Upper lobe of left lung (tissue), 6 donors: Measurements from ENCODE around the gene PPP1R12B. TPM values are rescaled to one million over a fixed set of nuclear protein-coding genes. Genes with fewer than 3 reads are reported as not detected.
"Not testable (repeated sequence)": the region's sequence is repeated elsewhere in the genome, so short reads cannot be mapped to it uniquely, and the experiment has no call there.

Experiments used
- ATAC-seq, 2 donors: fragments of 200-7000 bp; cut with Tn5 transposase; one replicate each; pipeline ENCODE4 v1.9.1; 2022; ENCODE audit warnings: mild to moderate bottlenecking in 2 of 2, moderate library complexity in 2 of 2; ENCODE audit not compliant: low FRiP score in 2 of 2
- DNase-seq, 2 donors: peaks; one replicate each; pipeline ENCODE4 v3.0.0-alpha.2; 2019 to 2020
- H3K27ac ChIP-seq, 4 donors: fragments of 200-600 bp; sonication (generic); one replicate each; pipeline ENCODE4 v1.5.1; 2016 to 2019
- H3K27me3 ChIP-seq, 4 donors: fragments of 200-600 bp; sonication (generic); one replicate each; pipeline ENCODE4 v1.5.1; 2017 to 2019
- H3K36me3 ChIP-seq, 4 donors: fragments of 200-600 bp; sonication (generic); one replicate each; pipeline ENCODE4 v1.5.1; 2016 to 2019
- H3K4me1 ChIP-seq, 4 donors: fragments of 200-600 bp; sonication (generic); one replicate each; pipeline ENCODE4 v1.5.1; 2018 to 2019
- H3K4me3 ChIP-seq, 4 donors: fragments of 200-600 bp; sonication (generic); one replicate each; pipeline ENCODE4 v1.5.1; 2017 to 2019; ENCODE audit warnings: mild to moderate bottlenecking in 2 of 4, moderate library complexity in 1 of 4
- H3K9me3 ChIP-seq, 4 donors: fragments of 200-600 bp; sonication (generic); one replicate each; pipeline ENCODE4 v1.5.1; 2018 to 2019
- CTCF ChIP-seq, 6 experiments: fragments of 450-650 bp in 4 of 6; fragments of 200-600 bp in 2 of 6; sonication (generic) in 2 of 6; IDR thresholded peaks; one replicate each; pipeline ENCODE4 v1.5.1; 2016 to 2019; ENCODE audit warnings: antibody characterized with exemption in 6 of 6
- EP300 ChIP-seq, 4 donors: sonication (generic); formaldehyde crosslinking; IDR thresholded peaks; one replicate each; pipeline ENCODE4 v1.5.1; 2017; ENCODE audit warnings: antibody characterized with exemption in 4 of 4, control low read depth in 2 of 4
- POLR2A ChIP-seq, 4 donors: fragments of 450-650 bp; IDR thresholded peaks; one replicate each; pipeline ENCODE4 v1.5.1; 2016 to 2017; ENCODE audit warnings: antibody characterized with exemption in 4 of 4, mild to moderate bottlenecking in 2 of 4
- POLR2AphosphoS5 ChIP-seq, 2 donors: sonication (generic); formaldehyde crosslinking; IDR thresholded peaks; one replicate each; pipeline ENCODE4 v1.5.1; 2017; ENCODE audit warnings: antibody characterized with exemption in 2 of 2
- WGBS, 2 donors: methylation state at CpG; one replicate each; pipeline ENCODE4 v1.1.5; 2017 to 2018; 5-methylcytosine and 5-hydroxymethylcytosine counted together
- total RNA-seq, 6 donors: library from RNA; depleted of rRNA in 4 of 6; stranded (reverse); fragments of >200 nt in 4 of 6; gene quantifications; one replicate each; pipeline versions ENCODE4 v1.1.0 to v1.2.1, GENCODE V29; 2016 to 2021
- donor health status: DM: no; HTN: no; CAD: no; lungs with moderate emphysema.
- donor health status: DM: no; HTN: yes; CAD: no; lungs with severe emphysema.

Gene PPP1R12B
- total RNA-seq, 6 donors from 2014 or later = 27.6 to 120 (median 40.5) TPM

GRCh38 chr1:202501281-202501680 lies 152.8 kb downstream of the PPP1R12B start:
- Histone ChIP-seq H3K36me3 (peaks cover 3 to 20% (median 6%) of the 10 kb centered on the region in 4 donors), H3K4me3 (no peak overlapping the region), H3K4me1 (no peaks in the 10 kb centered on the region), H3K27me3 (no peaks in the 10 kb centered on the region), H3K27ac (no peak overlapping the region), H3K9me3 (no peaks in the 10 kb centered on the region)
- DNase-seq (no peak), ATAC-seq (peak in 1 of 2 donors; percentile 51)
- TF ChIP-seq CTCF (IDR thresholded peaks at IDR 0.05) (peak in 5 of 6 experiments; percentile 25 to 59 (median 44)), POLR2AphosphoS5 (IDR thresholded peaks at IDR 0.05) (no peak), POLR2A (IDR thresholded peaks at IDR 0.05) (no peak)
- WGBS, 2 donors = 57 to 62% methylated on average over 2 of the region's 2 CpGs

- peak; percentile 40 to 85 for ATAC-seq
- no peak for DNase-seq
- TF ChIP-seq POLR2AphosphoS5 (IDR thresholded peaks at IDR 0.05) (no peak), EP300 (IDR thresholded peaks at IDR 0.05) (no peak), CTCF (IDR thresholded peaks at IDR 0.05) (no peak), POLR2A (IDR thresholded peaks at IDR 0.05) (no peak)
- Histone ChIP-seq H3K27ac (peak overlapping the region in 3 of 4 donors; percentile 24 to 65 (median 48)), H3K27me3 (no peaks in the 10 kb centered on the region), H3K4me3 (no peak overlapping the region), H3K36me3 (peaks cover 0 to 8% (median 5%) of the 10 kb centered on the region in 4 donors), H3K9me3 (no peaks in the 10 kb centered on the region), H3K4me1 (no peaks in the 10 kb centered on the region)
- 53 to 54% methylated on average over 4 of the region's 4 CpGs for WGBS, 2 donors
Observed at GRCh38 chr1:202505356-202505755, 156.9 kb downstream of the PPP1R12B start.

GRCh38 chr1:202505880-202506575 lies 157.5 kb downstream of the PPP1R12B start:
- H3K4me3 ChIP-seq = not testable (repeated sequence)
- H3K27ac ChIP-seq = peak overlapping the region in 3 of 4 donors; percentile 24 to 56 (median 48)
- ATAC-seq = peak in 1 of 2 donors; percentile 82

GRCh38 chr1:202508863-202509262 lies 160.4 kb downstream of the PPP1R12B start:
- not testable (repeated sequence) for H3K36me3 ChIP-seq, H3K4me1 ChIP-seq, DNase-seq, H3K4me3 ChIP-seq, H3K27ac ChIP-seq, ATAC-seq, H3K27me3 ChIP-seq, H3K9me3 ChIP-seq
- WGBS, 2 donors = 73 to 77% methylated on average over 6 of the region's 6 CpGs

More at GRCh38 chr1:202505880-202506575, 157.5 kb downstream of the PPP1R12B start:
- H3K36me3 ChIP-seq, DNase-seq, H3K27me3 ChIP-seq, H3K4me1 ChIP-seq, H3K9me3 ChIP-seq: not testable (repeated sequence)
- WGBS, 2 donors = 61 to 83% methylated on average over 6 of the region's 6 CpGs

- not testable (repeated sequence) for H3K4me3 ChIP-seq, H3K27ac ChIP-seq, H3K4me1 ChIP-seq, ATAC-seq, H3K27me3 ChIP-seq, H3K36me3 ChIP-seq, DNase-seq, H3K9me3 ChIP-seq
Observed at GRCh38 chr1:202513875-202514274, 165.4 kb downstream of the PPP1R12B start.

- Histone ChIP-seq H3K4me3 (no peak overlapping the region), H3K36me3 (no peaks in the 10 kb centered on the region), H3K27ac (no peak overlapping the region), H3K27me3 (no peaks in the 10 kb centered on the region), H3K9me3 (no peaks in the 10 kb centered on the region), H3K4me1 (peaks cover 5 to 16% (median 10%) of the 10 kb centered on the region in 4 donors)
- ATAC-seq (peak in 1 of 2 donors; percentile 40), DNase-seq (no peak)
- TF ChIP-seq EP300 (IDR thresholded peaks at IDR 0.05) = no peak
- no peak for TF ChIP-seq CTCF (IDR thresholded peaks at IDR 0.05)
- TF ChIP-seq POLR2A (IDR thresholded peaks at IDR 0.05) = no peak
- TF ChIP-seq POLR2AphosphoS5 (IDR thresholded peaks at IDR 0.05) = no peak
- 86 to 90% methylated on average over 4 of the region's 4 CpGs for WGBS, 2 donors
Observed at GRCh38 chr1:202516434-202516877, 168.0 kb downstream of the PPP1R12B start.

- DNase-seq, ATAC-seq, H3K4me3 ChIP-seq, H3K27me3 ChIP-seq, H3K9me3 ChIP-seq, H3K36me3 ChIP-seq, H3K27ac ChIP-seq: not testable (repeated sequence)
- 85 to 86% methylated on average over 1 of the region's 1 CpG for WGBS, 2 donors
- peaks cover 5 to 16% (median 10%) of the 10 kb centered on the region in 4 donors for H3K4me1 ChIP-seq
Observed at GRCh38 chr1:202517146-202517545, 168.6 kb downstream of the PPP1R12B start.

- H3K27me3 ChIP-seq, H3K36me3 ChIP-seq, H3K27ac ChIP-seq, DNase-seq, H3K4me3 ChIP-seq, H3K9me3 ChIP-seq, ATAC-seq: not testable (repeated sequence)
- 90 to 94% methylated on average over 1 of the region's 1 CpG for WGBS, 2 donors
- H3K4me1 ChIP-seq = peaks cover 5 to 16% (median 10%) of the 10 kb centered on the region in 4 donors
Observed at GRCh38 chr1:202518180-202518579, 169.7 kb downstream of the PPP1R12B start.

- not testable (repeated sequence) for H3K27me3 ChIP-seq, ATAC-seq
- 80 to 90% methylated on average over 3 of the region's 3 CpGs for WGBS, 2 donors
Observed at GRCh38 chr1:202518905-202519304, 170.4 kb downstream of the PPP1R12B start.

More at GRCh38 chr1:202518905-202519304, 170.4 kb downstream of the PPP1R12B start:
- not testable (repeated sequence) for H3K36me3 ChIP-seq, DNase-seq, H3K27ac ChIP-seq, H3K9me3 ChIP-seq, H3K4me3 ChIP-seq
- H3K4me1 ChIP-seq = peaks cover 5 to 16% (median 10%) of the 10 kb centered on the region in 4 donors
